GM18517 (cell line): Measurements from ENCODE around the gene DMBT1.

Source experiments
- ATAC-seq: cut with Tn5 transposase; IDR thresholded peaks from one replicate; pipeline ENCODE4 v1.9.1; 2021; ENCODE audit warnings: mild to moderate bottlenecking, moderate library complexity; ENCODE audit not compliant: unreplicated experiment

The DMBT1 gene

DNA sequence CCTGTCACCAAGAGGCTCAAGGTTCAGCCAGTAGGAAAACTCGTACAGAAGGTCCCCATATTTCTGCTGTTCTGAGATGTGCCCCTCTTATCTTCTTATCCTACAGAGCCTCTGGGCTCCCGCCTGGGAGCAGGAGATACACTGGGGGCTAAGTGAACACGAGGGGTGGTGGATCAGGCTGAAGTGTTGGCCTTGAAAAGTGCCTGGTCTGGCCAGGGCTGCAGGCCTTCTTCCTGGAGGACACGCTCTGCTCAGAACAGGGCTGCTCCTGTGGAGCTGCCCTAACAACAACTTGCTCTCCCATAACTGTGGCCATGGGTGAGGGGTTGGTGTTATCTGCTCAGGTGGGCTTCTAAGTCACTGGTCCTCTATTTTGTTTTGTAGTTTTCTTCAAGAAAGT lies 105.4 kb downstream of the DMBT1 start:
- no peak for ATAC-seq

DNA sequence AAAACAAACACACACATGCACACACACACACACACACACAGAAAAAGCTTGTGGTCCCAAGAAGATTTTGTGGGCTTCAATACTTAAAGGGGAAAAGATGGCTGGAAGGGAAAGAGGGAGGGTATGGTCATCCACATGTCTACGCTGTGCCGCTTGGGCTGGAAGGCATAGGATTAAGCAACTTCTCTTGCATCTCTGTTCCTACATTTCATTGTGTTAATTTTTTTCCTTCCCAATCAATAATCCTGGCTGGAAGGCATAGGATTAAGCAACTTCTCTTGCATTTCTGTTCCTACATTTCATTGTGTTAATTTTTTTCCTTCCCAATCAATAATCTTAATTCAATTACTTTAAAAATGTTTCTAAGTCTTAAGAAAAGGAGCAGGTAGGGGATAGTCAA lies 108.5 kb downstream of the DMBT1 start:
- ATAC-seq, result no peak

- no peak for ATAC-seq
Measured at GRCh38 chr10:122669842-122670241, 109.3 kb downstream of the DMBT1 start.

DNA sequence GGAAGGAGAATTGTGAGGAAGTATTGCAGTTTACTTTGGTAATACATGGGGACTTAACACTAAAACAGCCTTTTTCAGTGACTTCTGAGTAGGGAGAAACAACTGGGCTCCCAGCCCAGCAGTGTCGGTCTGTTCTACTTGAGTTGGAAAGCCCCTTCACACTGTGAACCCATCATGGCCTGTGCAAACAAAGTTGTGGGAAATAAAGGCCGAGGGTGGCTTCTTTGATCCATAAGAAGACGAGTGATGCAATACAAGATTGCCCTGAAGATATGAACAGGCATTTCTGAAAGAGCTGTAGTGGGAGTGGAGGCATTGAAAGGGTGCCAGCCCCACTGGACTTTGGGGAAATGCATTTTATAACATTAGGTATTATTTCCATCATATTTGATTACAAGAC lies 110.8 kb downstream of the DMBT1 start:
- no peak for ATAC-seq

DNA sequence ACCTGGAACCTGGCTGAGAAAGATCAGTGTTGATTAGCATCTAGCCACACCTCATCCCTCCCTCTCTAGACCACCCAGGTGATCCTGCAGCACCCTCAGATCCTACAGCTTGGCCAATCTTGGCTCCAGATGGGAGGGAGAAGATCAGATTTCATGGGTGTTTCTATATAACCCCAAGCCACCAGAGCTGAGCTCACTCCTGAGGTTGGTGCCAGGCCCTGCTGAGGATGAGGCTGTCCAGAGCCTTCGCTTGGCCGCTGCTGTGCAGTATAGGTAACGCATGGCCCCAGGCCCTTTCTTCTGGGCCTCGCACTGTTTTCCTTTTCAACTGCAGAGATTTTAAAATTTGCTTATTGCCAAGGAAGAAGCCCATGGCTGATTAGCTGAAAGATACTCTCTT lies 112.1 kb downstream of the DMBT1 start:
- ATAC-seq, result no peak

GRCh38 chr10:122673269-122673668 lies 112.7 kb downstream of the DMBT1 start:
- no peak for ATAC-seq

DNA sequence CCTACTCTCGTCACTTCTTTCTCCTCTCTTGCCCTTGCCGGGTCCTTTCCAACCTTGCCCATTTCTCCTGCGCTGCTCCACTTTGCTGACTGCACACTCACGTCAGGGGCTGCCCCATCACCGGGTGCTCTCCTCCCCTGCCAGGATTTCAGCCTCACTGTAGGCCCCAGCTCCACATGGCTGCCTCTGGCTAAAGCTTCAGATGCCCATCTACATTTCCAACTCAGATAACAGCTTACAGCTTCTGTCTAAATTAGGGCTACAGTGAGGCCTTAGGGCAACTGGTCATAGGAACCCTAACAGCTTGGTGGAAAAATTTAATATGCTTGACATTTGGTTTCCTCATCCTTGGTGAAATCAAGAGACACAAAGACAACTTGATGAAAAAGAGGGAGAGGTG lies 113.2 kb downstream of the DMBT1 start:
- no peak for ATAC-seq

DNA sequence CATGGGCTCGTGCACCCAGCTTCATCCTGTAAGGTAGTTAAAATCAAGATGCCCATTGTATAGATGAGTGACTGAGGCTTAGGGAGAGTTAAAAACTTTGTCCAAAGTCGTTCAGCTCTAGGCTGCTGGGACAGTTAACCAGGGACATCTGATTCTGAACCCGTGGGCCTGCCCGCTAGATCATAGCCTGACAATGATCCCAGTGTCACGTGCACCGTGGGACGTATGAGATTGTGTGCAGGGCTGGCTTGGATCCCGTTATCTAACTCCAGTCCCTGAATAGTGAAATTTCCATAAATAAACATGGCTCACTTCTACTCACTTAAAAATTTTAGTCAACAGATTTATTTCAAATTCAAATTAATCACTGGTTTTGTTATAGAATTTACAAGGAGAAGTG lies 114.2 kb downstream of the DMBT1 start:
- no peak for ATAC-seq

GRCh38 chr10:122675278-122675677 lies 114.7 kb downstream of the DMBT1 start:
- no peak for ATAC-seq

DNA sequence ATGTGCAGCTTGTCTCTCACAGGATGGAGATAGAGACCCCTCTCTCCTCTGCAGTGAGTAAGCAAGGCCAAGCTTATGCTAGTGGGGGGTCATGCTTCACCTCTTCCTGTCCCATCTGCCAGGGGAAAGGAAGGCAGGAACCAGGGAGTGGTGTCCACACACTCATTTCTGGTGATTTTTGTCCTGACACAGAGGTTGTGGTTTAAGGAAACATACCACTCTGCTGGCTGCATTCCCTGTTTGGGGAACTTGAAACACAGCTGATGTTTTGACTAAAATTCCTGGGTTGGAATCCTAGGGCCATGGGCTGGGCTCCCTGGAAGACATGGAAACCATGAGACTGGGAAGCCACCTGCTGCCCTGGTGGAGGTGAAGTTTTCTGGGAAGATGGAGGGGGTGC lies 117.7 kb downstream of the DMBT1 start:
- no peak for ATAC-seq

- no peak for ATAC-seq
Measured at GRCh38 chr10:122682522-122682921, 122.0 kb downstream of the DMBT1 start.

GRCh38 chr10:122688293-122688989 lies 127.9 kb downstream of the DMBT1 start:
- no peak for ATAC-seq

GRCh38 chr10:122689146-122689820 lies 128.7 kb downstream of the DMBT1 start:
- no peak for ATAC-seq

DNA sequence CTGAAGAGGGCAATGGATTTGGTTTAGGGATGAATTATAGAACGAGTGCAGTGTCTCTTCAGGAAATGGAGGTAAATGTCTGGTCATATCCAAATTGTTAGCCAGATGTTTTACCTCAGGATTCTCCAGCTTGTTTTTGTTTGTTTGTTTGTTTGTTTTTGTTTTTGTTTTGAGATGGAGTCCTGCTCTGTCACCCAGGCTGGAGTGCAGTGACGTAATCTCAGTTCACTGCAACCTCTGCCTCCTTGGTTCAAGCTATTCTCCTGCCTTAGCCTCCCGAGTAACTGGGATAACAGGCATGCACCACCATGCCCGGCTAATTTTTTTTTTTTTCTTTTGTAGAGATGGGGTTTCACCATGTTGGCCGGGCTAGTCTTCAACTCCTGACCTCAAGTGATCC lies 132.2 kb downstream of the DMBT1 start:
- ATAC-seq, result no peak
